ENCODE measurements around the gene SNRPF.

SNRPF gene

DNA sequence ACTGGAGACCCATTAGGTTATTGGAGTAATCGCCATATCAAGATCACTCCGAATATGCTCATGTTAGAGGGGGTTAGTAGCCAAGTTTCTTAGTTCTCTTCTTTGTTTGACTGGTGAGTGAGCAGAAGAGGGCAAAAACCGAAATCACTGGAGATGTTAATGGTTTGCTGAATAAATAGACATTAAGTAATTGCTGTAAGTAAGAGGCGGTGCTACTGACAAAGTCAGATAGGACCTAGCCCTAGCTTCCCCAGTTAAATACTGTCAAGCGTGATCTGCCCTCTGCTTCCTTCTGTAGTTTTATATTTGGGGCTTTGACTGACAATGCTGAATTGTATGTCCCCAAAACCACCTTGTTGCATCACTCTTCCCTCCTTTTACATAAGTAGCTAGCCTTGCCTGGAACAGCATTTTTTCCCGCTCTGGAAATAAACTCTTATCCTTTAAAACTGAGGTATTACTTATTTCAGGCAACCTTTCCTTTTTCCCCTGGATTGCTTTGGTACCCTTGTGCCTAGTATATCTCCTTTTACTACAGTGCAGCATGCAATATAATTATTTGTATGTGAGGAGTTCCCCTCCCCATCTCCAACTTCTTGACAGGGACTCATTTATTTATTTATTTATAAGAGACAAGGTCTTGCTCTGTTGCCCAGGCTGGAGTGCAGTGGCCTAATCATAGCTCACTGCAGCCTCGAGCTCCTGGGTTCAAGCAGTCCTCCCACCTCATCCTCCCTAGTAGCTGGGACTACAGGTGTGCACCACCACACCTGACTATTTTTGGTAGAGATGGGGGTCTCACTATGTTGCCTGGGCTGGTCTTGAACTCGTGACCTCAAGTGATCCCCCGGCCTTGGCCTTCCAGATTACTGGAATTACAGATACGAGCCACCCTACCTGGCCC is 1.4 kb downstream of the SNRPF start:
- DNase-seq: no peak

DNA sequence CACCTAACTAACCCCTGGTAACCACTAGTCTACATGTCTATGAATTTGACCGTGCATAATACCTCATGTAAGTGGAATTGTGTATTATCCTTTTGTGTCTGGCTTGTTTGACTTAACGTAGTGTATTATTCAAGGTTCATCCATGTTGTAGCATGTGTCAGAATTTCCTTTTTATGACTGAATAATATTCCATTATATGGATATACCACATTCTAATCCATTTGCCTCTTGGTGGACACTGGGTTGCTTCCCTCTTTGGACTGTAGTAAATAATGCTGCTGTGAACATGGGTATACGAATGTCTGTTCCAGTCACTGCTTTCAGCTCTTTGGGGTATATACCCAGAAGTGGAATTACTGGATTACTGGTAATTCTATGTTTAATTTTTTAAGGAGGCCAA is 3.3 kb downstream of the SNRPF start:
- DNase-seq: no peak

DNA sequence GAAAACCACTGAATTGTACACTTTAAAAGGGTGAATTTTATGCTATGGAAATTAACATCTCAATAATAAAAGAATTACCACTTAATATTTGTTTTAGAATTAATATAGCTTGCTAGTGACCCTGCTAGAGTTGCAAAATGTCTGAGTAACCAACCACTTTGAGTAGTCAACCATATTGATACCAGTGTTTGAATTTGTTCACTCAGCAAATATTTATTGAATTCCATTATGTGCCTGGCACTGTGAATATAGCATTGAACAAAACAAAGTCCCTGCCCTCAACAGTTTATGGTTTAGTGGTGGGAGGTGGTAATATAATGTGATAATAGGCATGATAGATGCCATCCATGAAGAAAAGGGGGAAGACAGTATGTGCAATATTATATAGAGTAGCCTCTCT is 4.6 kb downstream of the SNRPF start:
- no peak for DNase-seq

DNA sequence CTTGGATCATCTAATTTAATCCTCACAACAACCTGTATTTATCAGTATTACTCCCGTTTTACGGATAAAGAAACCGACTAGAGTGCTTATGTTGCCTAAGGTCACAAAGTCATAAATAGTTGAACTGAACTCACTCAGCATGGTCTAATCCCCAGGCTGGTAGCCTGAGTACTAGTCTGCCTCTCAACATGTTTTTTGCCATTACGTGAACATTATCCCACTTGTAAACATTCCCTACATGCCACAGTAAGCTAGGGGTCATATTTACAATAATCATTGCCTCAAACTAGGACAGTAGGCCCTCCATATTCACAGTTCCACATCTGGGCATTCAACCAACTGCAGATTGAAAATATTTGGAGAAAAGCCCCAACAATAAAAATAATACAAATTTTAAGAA is 12.1 kb downstream of the SNRPF start:
- DNase-seq: no peak

DNA sequence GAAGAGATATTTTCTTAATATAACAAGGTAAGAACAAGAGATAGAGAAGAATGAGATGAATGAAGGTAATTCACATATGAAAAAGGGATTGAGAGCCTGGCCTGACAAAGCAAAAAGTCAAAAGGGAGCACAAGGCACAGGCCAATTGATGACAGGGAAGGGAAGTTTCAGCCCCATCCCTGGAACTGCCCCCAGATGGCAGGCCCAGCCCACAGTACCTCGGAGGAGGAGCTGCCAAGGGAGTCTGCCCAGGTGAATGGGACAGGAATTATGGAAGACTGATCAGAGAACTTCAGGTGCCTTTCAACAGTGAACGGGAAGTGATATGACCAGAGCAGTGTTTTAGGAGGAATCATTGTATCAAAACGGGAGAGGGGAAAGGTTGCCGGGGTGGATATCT is 15.7 kb downstream of the SNRPF start:
- no peak for DNase-seq

DNA sequence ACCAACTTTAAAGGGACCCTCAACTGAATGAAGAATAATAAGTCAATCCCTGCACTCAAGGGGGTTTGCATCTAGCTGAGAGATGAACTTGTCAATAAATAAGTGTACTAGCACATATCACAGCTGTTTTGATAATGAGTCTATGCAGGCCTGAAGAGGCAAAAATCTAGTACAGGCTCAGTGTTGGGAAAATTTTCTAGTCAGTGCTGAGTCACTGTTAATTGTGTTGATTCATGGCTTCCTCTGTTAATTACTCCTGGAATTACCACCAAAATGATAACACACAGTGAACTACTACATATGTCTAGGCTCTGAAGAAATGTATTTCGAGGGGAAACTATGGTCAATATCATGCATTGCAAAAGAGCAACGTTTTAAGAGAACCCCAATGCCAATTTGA is 18.9 kb downstream of the SNRPF start:
- DNase-seq: no peak

DNA sequence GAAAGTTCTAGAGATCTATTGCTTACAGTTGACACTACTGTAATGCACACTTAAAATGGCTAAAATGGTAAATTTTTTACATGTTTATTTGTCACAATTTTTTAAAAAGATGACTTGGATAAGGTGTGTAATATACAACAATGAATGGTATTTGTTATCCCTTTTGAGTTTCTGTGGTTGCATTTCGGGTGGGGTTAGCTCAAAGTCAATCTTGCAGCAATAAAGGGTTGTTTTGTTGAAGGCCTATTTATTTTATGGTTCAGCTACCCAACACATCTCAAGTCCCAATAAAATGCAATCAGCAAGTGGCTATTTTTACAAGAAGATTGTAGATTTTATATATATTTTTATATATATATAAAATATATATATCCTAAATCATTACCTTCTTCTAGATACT is 22.1 kb downstream of the SNRPF start:
- DNase-seq: no peak

DNA sequence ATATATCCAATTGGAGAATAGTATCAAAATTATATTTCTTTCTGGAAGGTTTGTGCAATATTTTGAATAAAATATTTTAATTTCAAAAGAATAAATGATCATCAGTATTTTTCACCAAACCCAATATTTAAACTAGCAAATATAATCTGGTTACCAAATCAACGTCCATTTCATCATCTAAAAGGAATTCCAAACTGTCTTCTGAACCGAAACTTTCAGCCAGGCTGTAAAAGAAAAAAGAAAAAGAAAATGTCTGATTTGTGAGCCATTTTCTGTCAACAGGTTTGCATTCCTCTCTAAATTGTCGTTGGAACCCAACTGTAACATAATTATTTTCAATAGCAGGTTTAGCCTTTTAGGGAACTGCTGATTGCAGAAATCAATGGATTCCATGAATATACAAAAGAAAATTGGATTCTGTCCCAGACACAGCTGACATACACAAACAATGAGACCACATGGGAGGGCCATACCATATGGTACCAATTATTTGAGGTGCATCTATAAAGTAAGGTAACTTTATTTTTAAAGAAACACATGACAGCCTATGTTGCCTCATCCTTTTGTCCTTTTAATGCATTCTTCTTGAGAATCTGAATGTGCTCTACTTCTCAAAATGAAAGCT is 22.7 kb downstream of the SNRPF start:
- DNase-seq: no peak

DNA sequence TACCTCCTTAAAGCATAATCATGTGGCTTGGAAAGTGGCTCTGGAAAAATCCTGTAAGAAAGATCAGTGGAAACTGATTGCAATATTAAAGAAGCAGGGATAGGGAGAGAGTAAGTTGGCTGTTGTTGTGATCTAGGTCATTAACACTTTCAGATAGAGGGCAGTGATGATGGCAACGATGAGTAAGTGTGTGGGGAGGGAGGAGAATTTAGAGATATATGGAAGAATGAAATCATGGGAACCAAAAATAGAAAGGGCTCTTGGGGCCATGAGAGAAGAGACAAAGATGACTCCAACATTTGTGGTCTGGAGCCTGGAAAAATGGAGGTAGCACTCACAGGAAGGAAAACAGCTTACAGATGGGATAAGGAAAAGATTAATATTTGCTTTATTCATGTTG is 23.3 kb downstream of the SNRPF start:
- no peak for DNase-seq

DNA sequence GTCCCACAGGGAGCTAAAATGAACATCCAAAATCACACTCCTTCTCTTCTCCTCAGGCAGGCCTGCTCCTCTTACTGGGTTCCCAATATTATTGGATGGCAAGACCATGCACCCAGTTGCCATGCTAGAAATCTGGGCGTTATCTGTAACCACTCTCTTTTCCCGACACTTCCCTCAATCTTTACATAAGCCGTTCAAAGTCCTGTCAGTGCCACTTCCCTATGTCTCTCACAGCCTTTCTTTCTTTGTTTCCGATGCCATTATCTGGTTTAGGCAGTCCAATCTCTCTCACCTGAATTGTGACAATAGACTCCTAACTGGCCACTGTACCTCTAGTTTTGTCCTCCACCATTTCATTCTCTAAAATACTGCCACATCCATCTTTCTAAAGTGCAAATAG is 24.1 kb downstream of the SNRPF start:
- no peak for DNase-seq

DNA sequence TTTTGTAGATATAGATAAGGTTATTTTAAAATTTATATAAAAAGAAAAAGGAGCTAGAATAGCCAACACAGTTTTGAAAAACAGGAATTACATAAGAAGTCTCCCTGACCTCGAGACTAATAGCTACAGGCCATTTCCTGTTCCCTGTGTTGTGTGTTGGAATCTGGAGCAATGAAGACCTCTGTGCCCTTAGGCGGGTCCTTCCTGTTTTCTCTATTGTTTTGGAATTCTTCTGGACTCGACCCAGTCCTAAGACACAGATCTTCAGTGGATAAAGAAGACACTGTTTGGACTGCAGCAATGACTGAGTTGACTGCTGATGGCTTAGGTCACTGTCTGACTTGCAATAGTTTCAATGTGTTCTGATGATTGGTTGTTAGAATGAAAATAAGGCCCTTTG is 26.2 kb downstream of the SNRPF start:
- no peak for DNase-seq

DNA sequence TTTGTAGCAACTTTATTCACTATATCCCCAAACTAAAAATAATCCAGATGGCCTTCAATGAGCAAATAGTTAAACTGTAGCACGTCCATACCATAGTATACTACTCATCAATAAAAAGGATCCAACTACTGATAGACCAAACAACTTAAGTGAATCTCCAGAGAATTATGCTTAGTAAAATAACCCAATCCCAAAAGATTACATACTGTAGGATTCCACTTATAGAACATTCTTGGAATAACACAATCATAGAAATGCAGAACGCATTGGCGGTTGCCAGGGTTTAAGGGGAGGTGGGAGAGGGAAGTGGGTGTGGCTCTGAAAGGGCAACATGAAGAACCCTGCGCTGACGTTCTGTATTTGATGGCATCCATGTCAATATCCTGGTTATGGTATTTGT is 28.6 kb downstream of the SNRPF start:
- no peak for DNase-seq

DNA sequence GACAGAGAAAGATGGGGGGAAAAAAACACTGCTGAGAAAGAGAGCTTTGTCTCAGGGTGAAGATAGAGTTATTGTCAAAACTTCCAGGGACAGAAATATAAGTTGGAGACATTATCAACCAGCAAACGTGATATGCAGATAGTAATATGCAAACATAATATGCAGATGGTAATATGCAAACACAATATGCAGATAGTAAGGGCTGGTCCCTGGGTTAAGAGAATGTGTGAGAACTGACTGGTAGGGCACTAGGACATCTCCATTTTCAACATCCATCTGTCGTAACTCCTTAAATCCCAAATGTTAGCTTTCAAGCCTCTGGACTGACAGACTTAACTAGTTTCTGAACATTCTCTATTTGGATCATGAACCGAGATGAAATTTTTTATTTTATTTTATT is 32.2 kb downstream of the SNRPF start:
- DNase-seq: no peak

DNA sequence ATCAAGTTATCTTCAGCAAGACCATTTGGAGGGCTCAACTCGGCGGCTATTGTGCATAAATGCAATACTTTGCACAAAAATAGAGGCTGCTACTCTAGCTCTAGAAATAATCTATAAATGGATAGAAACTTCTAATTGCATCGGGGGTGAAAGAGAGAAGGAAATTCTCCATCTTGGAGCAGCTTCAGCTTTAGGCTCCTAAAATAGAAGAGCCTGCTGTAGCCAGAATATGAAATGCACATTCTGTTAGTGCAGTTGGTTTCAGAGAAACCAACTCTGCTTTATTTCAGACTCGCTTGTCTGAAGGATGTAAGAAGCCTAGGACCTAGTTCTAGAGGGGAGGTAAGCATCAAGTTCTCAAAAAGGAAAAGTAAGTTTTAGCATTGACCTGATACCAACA is 38.1 kb downstream of the SNRPF start:
- DNase-seq: no peak

DNA sequence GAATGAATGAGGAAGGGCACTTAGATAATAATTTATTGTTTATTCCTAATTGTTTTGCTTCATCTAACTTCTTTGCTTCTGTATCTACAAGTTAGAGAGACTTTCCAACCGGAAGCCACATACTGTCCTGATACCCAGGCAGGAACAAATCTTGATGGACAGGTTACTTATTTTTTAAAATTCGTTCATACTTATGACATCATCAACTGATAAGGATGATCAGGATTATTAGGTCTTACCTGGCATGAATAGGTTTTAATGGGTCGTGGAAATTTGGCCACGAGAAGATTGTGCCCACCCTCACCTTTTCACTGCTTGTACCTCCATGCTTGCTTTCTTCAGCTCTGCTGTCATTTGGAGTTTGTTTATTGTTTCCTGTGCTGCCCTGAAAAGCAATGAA is 39.3 kb downstream of the SNRPF start:
- DNase-seq: no peak

DNA sequence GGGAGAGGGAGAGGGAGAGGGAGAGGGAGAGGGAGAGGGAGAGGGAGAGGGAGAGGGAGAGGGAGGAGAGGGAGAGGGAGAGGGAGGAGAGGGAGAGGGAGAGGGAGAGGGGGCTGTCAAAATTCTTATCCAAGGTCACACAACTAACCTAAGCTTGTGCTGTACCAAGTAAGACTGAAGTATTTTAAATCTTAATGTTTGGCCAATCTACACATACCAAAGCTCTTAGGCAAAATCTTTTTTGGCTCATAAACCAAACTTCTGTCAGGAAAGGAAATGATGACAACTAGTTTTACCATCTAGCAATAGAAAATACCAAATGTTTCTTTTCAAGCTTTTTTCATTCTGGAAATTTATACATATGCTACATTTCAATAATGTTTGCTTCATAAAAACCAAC is 49.8 kb downstream of the SNRPF start:
- no peak for DNase-seq

DNA sequence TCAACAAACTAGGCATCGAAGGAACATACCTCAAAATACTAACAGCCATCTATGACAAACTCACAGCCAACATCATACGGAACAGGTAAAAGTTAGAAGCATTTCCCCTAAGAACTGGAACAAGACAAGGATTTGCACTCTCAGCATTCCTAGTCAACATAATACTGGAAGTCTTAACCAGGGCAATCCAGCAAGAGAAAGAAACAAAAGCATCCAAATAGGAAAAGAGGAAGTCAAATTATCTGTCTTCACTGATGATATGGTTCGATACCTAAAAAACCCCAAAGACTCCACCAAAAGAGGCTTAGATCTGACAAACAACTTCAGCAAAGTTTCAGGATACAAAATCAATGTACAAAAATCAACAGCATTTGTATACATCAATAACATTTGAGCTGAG is 51.1 kb downstream of the SNRPF start:
- no peak for DNase-seq
